ENCODE measurements around the gene TTLL8. TPM values are rescaled to one million over a fixed set of nuclear protein-coding genes. Genes with fewer than 3 reads are reported as not detected.

Gene TTLL8
- total RNA-seq, 1 experiment from 2014 or later = not detected

GRCh38 chr22:50027639-50028537 is 30.2 kb downstream of the TTLL8 start:
- H3K9me3 ChIP-seq (ENCODE audit: control insufficient read depth in 1 of 2, insufficient read depth in 1 of 2, low read depth in 1 of 2, low read length in 2 of 2) = no peaks in the 10 kb centered on the region
- no peaks in the 10 kb centered on the region for H3K27me3 ChIP-seq (ENCODE audit: insufficient read depth, low read length)
- H3K4me1 ChIP-seq (ENCODE audit: control insufficient read depth in 1 of 2, insufficient read depth in 2 of 2, low read length in 2 of 2) = peaks cover 4 to 13% of the 10 kb centered on the region in 2 experiments; a peak in 2 of 4 replicates
- no peaks in the 10 kb centered on the region for H3K9me2 ChIP-seq (ENCODE audit: insufficient read depth)
- RAD21 ChIA-PET (ENCODE audit: low non-redundant PET in 1 of 2, low total read pairs in 2 of 2, uncharacterized antibody in 2 of 2, unreplicated experiment in 2 of 2) = interaction anchor here in 1 of 2 experiments (0.6 kb wide), 1 partner anchor 97 kb away, joined by 3 read pairs; no protein-coding TSS in a partner anchor
- H3K4me3 ChIP-seq (replicated peaks in 1 of 2; ENCODE audit: low read depth in 1 of 2, low read length in 2 of 2) = no peak overlapping the region
- H3K9ac ChIP-seq (ENCODE audit: low read length) = no peak overlapping the region
- ATAC-seq (no peak), DNase-seq (ENCODE audit: low read depth, low spot score) (no peak)
- H3K79me2 ChIP-seq (ENCODE audit: insufficient read depth, low read length) = no peaks in the 10 kb centered on the region
- POLR2A ChIA-PET = no interaction called here
- H4K20me1 ChIP-seq (ENCODE audit: insufficient read depth) = no peaks in the 10 kb centered on the region
- no peaks in the 10 kb centered on the region for H3K36me3 ChIP-seq (ENCODE audit: control insufficient read depth in 1 of 2, insufficient read depth in 2 of 2, low read length in 2 of 2)
- no peak overlapping the region for H3K27ac ChIP-seq (ENCODE audit: low read depth, low read length)
- no peak overlapping the region for H3K4me2 ChIP-seq (ENCODE audit: low read length)
- no TSS peak for BruUV-seq (replicated peaks)
- intact Hi-C loops (cut with micrococcal nuclease) = no loop called here
- TF ChIP-seq JUND (IDR thresholded peaks at IDR 0.05) (no peak), SRF (IDR thresholded peaks at IDR 0.05; ENCODE audit: low read depth) (no peak), FOSL1 (IDR thresholded peaks at IDR 0.05; ENCODE audit: low read depth) (no peak), REST (IDR thresholded peaks at IDR 0.05; ENCODE audit: low read depth) (no peak)
- TF ChIP-seq, protein P1, sequence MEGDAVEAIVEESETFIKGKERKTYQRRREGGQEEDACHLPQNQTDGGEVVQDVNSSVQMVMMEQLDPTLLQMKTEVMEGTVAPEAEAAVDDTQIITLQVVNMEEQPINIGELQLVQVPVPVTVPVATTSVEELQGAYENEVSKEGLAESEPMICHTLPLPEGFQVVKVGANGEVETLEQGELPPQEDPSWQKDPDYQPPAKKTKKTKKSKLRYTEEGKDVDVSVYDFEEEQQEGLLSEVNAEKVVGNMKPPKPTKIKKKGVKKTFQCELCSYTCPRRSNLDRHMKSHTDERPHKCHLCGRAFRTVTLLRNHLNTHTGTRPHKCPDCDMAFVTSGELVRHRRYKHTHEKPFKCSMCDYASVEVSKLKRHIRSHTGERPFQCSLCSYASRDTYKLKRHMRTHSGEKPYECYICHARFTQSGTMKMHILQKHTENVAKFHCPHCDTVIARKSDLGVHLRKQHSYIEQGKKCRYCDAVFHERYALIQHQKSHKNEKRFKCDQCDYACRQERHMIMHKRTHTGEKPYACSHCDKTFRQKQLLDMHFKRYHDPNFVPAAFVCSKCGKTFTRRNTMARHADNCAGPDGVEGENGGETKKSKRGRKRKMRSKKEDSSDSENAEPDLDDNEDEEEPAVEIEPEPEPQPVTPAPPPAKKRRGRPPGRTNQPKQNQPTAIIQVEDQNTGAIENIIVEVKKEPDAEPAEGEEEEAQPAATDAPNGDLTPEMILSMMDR (IDR thresholded peaks at IDR 0.05 in 2 of 3, conservative IDR thresholded peaks at IDR 0.05 in 1 of 3; ENCODE audit: borderline replicate concordance in 1 of 3, insufficient read depth in 1 of 3, low read depth in 2 of 3, low read length in 2 of 3) = no peak
- H2AFZ ChIP-seq (ENCODE audit: low read depth, low read length, poor library complexity, severe bottlenecking) = no peak overlapping the region
- CTCF ChIA-PET = interaction anchor here (1.0 kb wide), 1 partner anchor 98 kb away, joined by 4 read pairs; no protein-coding TSS in a partner anchor

Measured in HCT116 (cell line).